Activated CD8-positive, alpha-beta memory T cell treated with anti-CD3 and anti-CD28 coated beads, Interleukin-2, amount 50 U/mL, for 1 hour (primary cell): ENCODE data around the gene MRTFB.

Experiments
- DNase-seq: peaks from one replicate; pipeline ENCODE4 v3.0.0-alpha.2; 2020; ENCODE audit errors: extremely low read depth

MRTFB gene

GRCh38 chr16:14131774-14132695, 60.9 kb downstream of the MRTFB start:
- no peak for DNase-seq

- no peak for DNase-seq
These were observed 61.6 kb downstream of the MRTFB start for GRCh38 chr16:14132696-14133048.

- no peak for DNase-seq
These were observed 62.8 kb downstream of the MRTFB start for GRCh38 chr16:14133907-14134306.

- no peak for DNase-seq
These were observed 64.6 kb downstream of the MRTFB start for GRCh38 chr16:14135704-14136103.

- no peak for DNase-seq
These were observed 68.8 kb downstream of the MRTFB start for GRCh38 chr16:14139872-14140271.

GRCh38 chr16:14140923-14141322, 69.8 kb downstream of the MRTFB start:
- no peak for DNase-seq

- no peak for DNase-seq
These were observed 75.3 kb downstream of the MRTFB start for GRCh38 chr16:14146445-14146844.

- no peak for DNase-seq
These were observed 76.9 kb downstream of the MRTFB start for GRCh38 chr16:14148016-14148415.

- no peak for DNase-seq
These were observed 77.5 kb downstream of the MRTFB start for GRCh38 chr16:14148569-14148968.

- no peak for DNase-seq
These were observed 79.7 kb downstream of the MRTFB start for GRCh38 chr16:14150796-14151195.

- no peak for DNase-seq
These were observed 80.3 kb downstream of the MRTFB start for GRCh38 chr16:14151256-14152030.

GRCh38 chr16:14155572-14156190, 84.6 kb downstream of the MRTFB start:
- no peak for DNase-seq

GRCh38 chr16:14164916-14165662, 94.0 kb downstream of the MRTFB start:
- no peak for DNase-seq

- no peak for DNase-seq
These were observed 97.0 kb downstream of the MRTFB start for GRCh38 chr16:14168146-14168545.

- DNase-seq, result no peak
These were observed 101.2 kb downstream of the MRTFB start for GRCh38 chr16:14172200-14172809.

- no peak for DNase-seq
These were observed 104.0 kb downstream of the MRTFB start for GRCh38 chr16:14175086-14175485.

- DNase-seq, result no peak
These were observed 106.6 kb downstream of the MRTFB start for GRCh38 chr16:14177704-14178103.

GRCh38 chr16:14179116-14179515, 108.0 kb downstream of the MRTFB start:
- DNase-seq, result no peak

- DNase-seq, result no peak
These were observed 109.4 kb downstream of the MRTFB start for GRCh38 chr16:14180481-14180944.

- DNase-seq, result no peak
These were observed 110.4 kb downstream of the MRTFB start for GRCh38 chr16:14181371-14182050.

GRCh38 chr16:14182999-14183398, 111.9 kb downstream of the MRTFB start:
- no peak for DNase-seq
